GM12878 (cell line): ENCODE data around the gene TKTL1. TPM values are rescaled to one million over a fixed set of nuclear protein-coding genes. Genes with fewer than 3 reads are reported as not detected.

Experiments used
- ATAC-seq: fragments of 200-7000 bp; cut with Tn5 transposase; 3 replicates; pipeline ENCODE4 v1.9.1; 2020; ENCODE audit warnings: mild to moderate bottlenecking, moderate library complexity
- BruUV-seq: library from RNA; stranded (reverse); fragments of 400-500 nt; replicated peaks from 2 replicates; lab custom pipeline; 2021; lab: Mats Ljungman, UMichigan
- CTCF ChIA-PET: fragments of 300-600 bp; sonication (Branson Sonifier 250); formaldehyde crosslinking; extraction: SDS; loops from one replicate; lab custom pipeline; 2021; ENCODE audit warnings: inconsistent platforms; lab: Yijun Ruan, JAX
- POLR2A ChIA-PET: fragments of 350-600 bp; formaldehyde crosslinking; extraction: SDS; loops from one replicate; lab custom pipeline; 2021; ENCODE audit warnings: inconsistent platforms; lab: Charles Lee
- RAD21 ChIA-PET: fragments of 300-600 bp; sonication (Branson Sonifier 250); formaldehyde crosslinking; loops from one replicate; lab custom pipeline; 2023; ENCODE audit warnings: antibody characterized with exemption; ENCODE audit not compliant: unreplicated experiment; lab: Charles Lee
- SMC1A ChIA-PET: fragments of 300-600 bp; sonication (Branson Sonifier 250); formaldehyde crosslinking; loops from one replicate; lab custom pipeline; 2023; ENCODE audit not compliant: unreplicated experiment, uncharacterized antibody; lab: Charles Lee
- DNase-seq: peaks from one replicate; pipeline ENCODE4 v3.0.0-alpha.2; 2011; ENCODE audit warnings: low read depth, low spot score
- FAIRE-seq: peaks from 3 replicates; lab custom pipeline; 2011; peaks lifted over from hg19 to GRCh38; lab: Jason Lieb, UNC
- H2AFZ ChIP-seq: 2 replicates; pipeline ENCODE4 v1.6.0; 2011; ENCODE audit warnings: low read depth, low read length, control low read depth; ENCODE audit not compliant: control insufficient read depth
- H3K27ac ChIP-seq: 2 replicates; pipeline ENCODE4 v1.5.1; 2011; ENCODE audit warnings: control low read depth; ENCODE audit not compliant: control insufficient read depth, insufficient read depth
- H3K27me3 ChIP-seq, 2 experiments: replicated peaks in 1 of 2; 2 replicates each; pipeline versions ENCODE4 v1.6.0 to v1.6.1; 2011; ENCODE audit warnings: low read length in 1 of 2; ENCODE audit not compliant: control insufficient read depth in 2 of 2, insufficient read depth in 2 of 2
- H3K36me3 ChIP-seq, 2 experiments: 2 replicates each; pipeline ENCODE4 v1.5.1; 2011; ENCODE audit warnings: low read length in 1 of 2; ENCODE audit not compliant: control insufficient read depth in 2 of 2, insufficient read depth in 2 of 2
- H3K4me1 ChIP-seq: 2 replicates; pipeline ENCODE4 v1.6.1; 2011; ENCODE audit warnings: mild to moderate bottlenecking, low read length, moderate library complexity, mixed read lengths; ENCODE audit not compliant: control insufficient read depth, insufficient read depth
- H3K4me2 ChIP-seq: 2 replicates; pipeline ENCODE4 v1.6.0; 2011; ENCODE audit warnings: control low read depth; ENCODE audit not compliant: control insufficient read depth, insufficient read depth
- H3K4me3 ChIP-seq: fragments of 200-600 bp; sonication (generic); 2 replicates; pipeline ENCODE4 v1.5.1; 2016
- H3K79me2 ChIP-seq: 2 replicates; pipeline ENCODE4 v1.6.0; 2011; ENCODE audit warnings: low read length; ENCODE audit not compliant: control insufficient read depth, insufficient read depth
- H3K9ac ChIP-seq: 2 replicates; pipeline ENCODE4 v1.8.0; 2011; ENCODE audit warnings: low read length, control low read depth, mixed read lengths; ENCODE audit not compliant: control insufficient read depth, insufficient read depth
- H3K9me3 ChIP-seq: replicated peaks from 3 replicates; pipeline ENCODE4 v1.5.1; 2011; ENCODE audit warnings: mild to moderate bottlenecking, low read length; ENCODE audit not compliant: control insufficient read depth, insufficient read depth
- H4K20me1 ChIP-seq: 2 replicates; pipeline ENCODE4 v1.6.0; 2011; ENCODE audit not compliant: control insufficient read depth, insufficient read depth
- EED ChIP-seq: sonication (generic); IDR thresholded peaks from 2 replicates; pipeline ENCODE4 v1.6.1; 2016; ENCODE audit warnings: antibody characterized with exemption, low read depth
- PAX5 ChIP-seq: IDR thresholded peaks from 2 replicates; pipeline ENCODE4 v1.6.1; 2011; ENCODE audit warnings: low read depth, low read length, borderline replicate concordance
- TCF12 ChIP-seq: IDR thresholded peaks from 2 replicates; pipeline ENCODE4 v1.6.1; 2011; ENCODE audit warnings: low read depth, mild to moderate bottlenecking, low read length
- WGBS: methylation state at CpG from one replicate; pipeline ENCODE4 v1.1.6; 2016; ENCODE audit warnings: low lambda C conversion rate; ENCODE audit not compliant: insufficient replicate concordance, insufficient coverage; ENCODE audit errors: missing lambda C conversion rate; 5-methylcytosine and 5-hydroxymethylcytosine counted together
- in situ Hi-C: fragments of 300-500 bp; cut with MboI; formaldehyde crosslinking; loops from 9 replicates; pipeline ENCODE4 v1.14.3; 2018; ENCODE audit warnings: mixed read lengths
- intact Hi-C: fragments of 100-400 bp; cut with micrococcal nuclease; formaldehyde crosslinking; loops from one replicate; pipeline ENCODE4 v1.14.2; 2022; ENCODE audit not compliant: unreplicated experiment
- polyA plus RNA-seq, 11 experiments: library from polyadenylated mRNA; depleted of rRNA in 4 of 11; unstranded in 6 of 11; stranded (reverse) in 5 of 11; fragments of >200 nt; fragmentation: Nextera tagmentation in 4 of 11; fragmentation: Illumina TruSeq in 1 of 11; extraction: Ambion mirVana in 4 of 11; extraction: Trizol in 1 of 11; gene quantifications; 1 replicate in 1 of 11; 2 replicates in 10 of 11; pipeline versions ENCODE4 v1.2.1 to v1.2.3, GENCODE V29; 2011 to 2016; ENCODE audit warnings: inconsistent platforms in 2 of 11, missing spikeins in 2 of 11, low read depth in 1 of 11
- total RNA-seq, 4 experiments: library from RNA; depleted of rRNA in 3 of 4; stranded (reverse); fragments of >200 nt in 3 of 4; fragmentation: Illumina TruSeq in 1 of 4; extraction: Trizol in 1 of 4; gene quantifications; 2 replicates each; pipeline versions ENCODE4 v1.2.1 to v1.2.3, GENCODE V29; 2013 to 2021
- TF ChIP-seq, protein P1 (sequence below): fragments of 450-650 bp; IDR thresholded peaks from 2 replicates; pipeline ENCODE4 v1.6.1; 2017; ENCODE audit warnings: mild to moderate bottlenecking
- TF ChIP-seq, protein P2 (sequence below): IDR thresholded peaks from 2 replicates; pipeline ENCODE4 v1.6.1; 2012; ENCODE audit warnings: low read depth, low read length, improper control_type of control experiment

Gene TKTL1
- total and polyA plus RNA-seq, 10 of the 15 experiments (the other 5 are each of a cell fraction or from before 2014, with no cell fraction given), result 0.01 to 0.07 TPM; not detected in 8

DNA sequence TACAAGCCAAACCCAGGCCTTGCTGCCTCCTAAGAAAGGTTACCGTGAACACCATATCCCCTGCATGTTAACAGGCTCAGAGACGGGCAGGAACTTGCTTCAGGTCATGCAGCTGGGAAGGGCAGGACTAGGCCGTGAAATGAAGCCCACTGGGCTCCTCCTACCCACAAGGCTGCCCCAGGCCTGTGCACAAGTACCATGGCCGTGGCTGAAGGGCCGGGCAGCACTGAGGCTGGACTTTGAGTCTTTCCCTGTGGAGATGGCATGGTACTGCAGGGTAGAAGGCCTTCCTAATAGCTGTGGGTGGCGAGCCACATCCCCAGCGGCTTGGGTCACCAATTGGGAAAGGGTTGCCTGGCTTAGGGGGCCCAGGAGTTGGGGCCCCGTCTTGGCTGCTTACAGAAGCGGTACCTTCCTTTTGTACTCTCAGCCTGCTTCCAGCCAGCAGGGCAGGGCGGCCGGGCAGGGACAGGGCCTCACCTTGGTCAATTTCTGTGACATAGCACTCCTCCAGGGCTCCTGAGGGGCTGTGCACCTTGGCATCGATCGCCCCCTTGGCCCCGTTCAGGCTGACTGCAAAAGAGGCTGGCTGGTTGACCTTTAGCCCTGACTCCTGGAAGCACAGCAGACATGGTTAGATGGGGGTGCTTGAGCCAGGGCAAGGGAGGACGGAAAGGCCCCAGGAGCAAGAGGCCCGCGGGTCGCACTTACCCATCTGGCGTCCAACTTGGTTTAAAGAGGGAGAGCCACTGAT, 55.0 kb downstream of the TKTL1 start:
- Histone ChIP-seq H3K4me1 (no peaks in the 10 kb centered on the region), H3K4me3 (no peak overlapping the region), H2AFZ (no peak overlapping the region), H3K27me3 (no peaks in the 10 kb centered on the region), H3K36me3 (peaks cover 0 to 43% of the 10 kb centered on the region in 2 experiments; a peak in 2 of 4 replicates), H3K4me2 (no peak overlapping the region), H4K20me1 (no peaks in the 10 kb centered on the region), H3K9ac (no peak overlapping the region), H3K27ac (no peak overlapping the region), H3K79me2 (no peaks in the 10 kb centered on the region), H3K9me3 (no peaks in the 10 kb centered on the region; the same call in 2 of the 3 replicates)
- ChIA-PET SMC1A (no interaction called here), POLR2A (no interaction called here), CTCF (no interaction called here), RAD21 (no interaction called here)
- WGBS, result 38% methylated on average over 19 of the region's 19 CpGs
- BruUV-seq, result no TSS peak
- ATAC-seq, result no peak
- no peak for FAIRE-seq
- DNase-seq, result no peak
- in situ Hi-C loops (no loop called here), intact Hi-C loops (no loop called here)
- TF ChIP-seq, protein P1, sequence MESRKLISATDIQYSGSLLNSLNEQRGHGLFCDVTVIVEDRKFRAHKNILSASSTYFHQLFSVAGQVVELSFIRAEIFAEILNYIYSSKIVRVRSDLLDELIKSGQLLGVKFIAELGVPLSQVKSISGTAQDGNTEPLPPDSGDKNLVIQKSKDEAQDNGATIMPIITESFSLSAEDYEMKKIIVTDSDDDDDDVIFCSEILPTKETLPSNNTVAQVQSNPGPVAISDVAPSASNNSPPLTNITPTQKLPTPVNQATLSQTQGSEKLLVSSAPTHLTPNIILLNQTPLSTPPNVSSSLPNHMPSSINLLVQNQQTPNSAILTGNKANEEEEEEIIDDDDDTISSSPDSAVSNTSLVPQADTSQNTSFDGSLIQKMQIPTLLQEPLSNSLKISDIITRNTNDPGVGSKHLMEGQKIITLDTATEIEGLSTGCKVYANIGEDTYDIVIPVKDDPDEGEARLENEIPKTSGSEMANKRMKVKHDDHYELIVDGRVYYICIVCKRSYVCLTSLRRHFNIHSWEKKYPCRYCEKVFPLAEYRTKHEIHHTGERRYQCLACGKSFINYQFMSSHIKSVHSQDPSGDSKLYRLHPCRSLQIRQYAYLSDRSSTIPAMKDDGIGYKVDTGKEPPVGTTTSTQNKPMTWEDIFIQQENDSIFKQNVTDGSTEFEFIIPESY, result no peak
- TF ChIP-seq PAX5, result no peak
- TF ChIP-seq TCF12, result no peak
- TF ChIP-seq, protein P2, sequence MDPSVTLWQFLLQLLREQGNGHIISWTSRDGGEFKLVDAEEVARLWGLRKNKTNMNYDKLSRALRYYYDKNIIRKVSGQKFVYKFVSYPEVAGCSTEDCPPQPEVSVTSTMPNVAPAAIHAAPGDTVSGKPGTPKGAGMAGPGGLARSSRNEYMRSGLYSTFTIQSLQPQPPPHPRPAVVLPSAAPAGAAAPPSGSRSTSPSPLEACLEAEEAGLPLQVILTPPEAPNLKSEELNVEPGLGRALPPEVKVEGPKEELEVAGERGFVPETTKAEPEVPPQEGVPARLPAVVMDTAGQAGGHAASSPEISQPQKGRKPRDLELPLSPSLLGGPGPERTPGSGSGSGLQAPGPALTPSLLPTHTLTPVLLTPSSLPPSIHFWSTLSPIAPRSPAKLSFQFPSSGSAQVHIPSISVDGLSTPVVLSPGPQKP, result no peak
- TF ChIP-seq EED, result no peak
